ENCODE data around the gene BBS9. TPM values are rescaled to one million over a fixed set of nuclear protein-coding genes. Genes with fewer than 3 reads are reported as not detected.

Gene BBS9
- total RNA-seq, 2 experiments from 2014 or later: 16.0 to 20.4 TPM

- CTCF ChIA-PET: no interaction called here
- no peak for DNase-seq
Measured at GRCh38 chr7:33537104-33537477, 407.7 kb downstream of the BBS9 start.

GRCh38 chr7:33539198-33539597, 409.8 kb downstream of the BBS9 start:
- no peak overlapping the region for H3K4me3 ChIP-seq (ENCODE audit: low read length)
- ChIA-PET CTCF (no interaction called here), POLR2A (no interaction called here)
- no peak for DNase-seq
- H3K4me1 ChIP-seq (ENCODE audit: insufficient read depth, low read length): no peaks in the 10 kb centered on the region
- Mint-ChIP-seq H3K36me3 (ENCODE audit: low read depth) (peaks cover 96% of the 10 kb centered on the region), H3K27ac (no peak overlapping the region), H3K4me1 (ENCODE audit: low read depth) (no peaks in the 10 kb centered on the region), H3K4me3 (no peak overlapping the region), H3K9me3 (peaks cover 32% of the 10 kb centered on the region), H3K27me3 (no peaks in the 10 kb centered on the region)
- H3K36me3 ChIP-seq (ENCODE audit: insufficient read depth, low read length): no peaks in the 10 kb centered on the region
- intact Hi-C loops (cut with DNase I, micrococcal nuclease): no loop called here
- no peak for TF ChIP-seq CTCF (IDR thresholded peaks at IDR 0.05)
- no peak for ATAC-seq (ENCODE audit: poor library complexity)
- H3K27me3 ChIP-seq (ENCODE audit: control insufficient read depth in 1 of 2, insufficient read depth in 2 of 2, low read length in 2 of 2): no peaks in the 10 kb centered on the region
- H3K27ac ChIP-seq (ENCODE audit: low read depth in 1 of 2, low read length in 2 of 2): no peak overlapping the region
- peaks cover 4 to 16% of the 10 kb centered on the region in 2 experiments for H3K9me3 ChIP-seq (ENCODE audit: control insufficient read depth in 1 of 2, insufficient read depth in 1 of 2, low read length in 2 of 2)

More at GRCh38 chr7:33537104-33537477, 407.7 kb downstream of the BBS9 start:
- ATAC-seq (ENCODE audit: poor library complexity): no peak
- H3K9me3 Mint-ChIP-seq: peaks cover 22% of the 10 kb centered on the region
- no peak for TF ChIP-seq CTCF (IDR thresholded peaks at IDR 0.05)
- Histone ChIP-seq H3K9me3 (ENCODE audit: control insufficient read depth in 1 of 2, insufficient read depth in 1 of 2, low read length in 2 of 2) (peaks cover 4 to 16% of the 10 kb centered on the region in 2 experiments), H3K4me1 (ENCODE audit: insufficient read depth, low read length) (no peaks in the 10 kb centered on the region), H3K4me3 (ENCODE audit: low read length) (no peak overlapping the region), H3K27ac (ENCODE audit: low read depth in 1 of 2, low read length in 2 of 2) (no peak overlapping the region), H3K27me3 (ENCODE audit: control insufficient read depth in 1 of 2, insufficient read depth in 2 of 2, low read length in 2 of 2) (no peaks in the 10 kb centered on the region), H3K36me3 (ENCODE audit: insufficient read depth, low read length) (no peaks in the 10 kb centered on the region)
- no peaks in the 10 kb centered on the region for H3K4me1 Mint-ChIP-seq (ENCODE audit: low read depth)
- H3K4me3 Mint-ChIP-seq: no peak overlapping the region
- H3K27ac Mint-ChIP-seq: no peak overlapping the region
- intact Hi-C loops (cut with DNase I, micrococcal nuclease): no loop called here
- POLR2A ChIA-PET: no interaction called here
- peaks cover 96% of the 10 kb centered on the region for H3K36me3 Mint-ChIP-seq (ENCODE audit: low read depth)
- no peaks in the 10 kb centered on the region for H3K27me3 Mint-ChIP-seq

GRCh38 chr7:33539659-33540400, 410.5 kb downstream of the BBS9 start:
- peaks cover 96% of the 10 kb centered on the region for H3K36me3 Mint-ChIP-seq (ENCODE audit: low read depth)
- Histone ChIP-seq H3K4me3 (ENCODE audit: low read length) (no peak overlapping the region), H3K27me3 (ENCODE audit: control insufficient read depth in 1 of 2, insufficient read depth in 2 of 2, low read length in 2 of 2) (no peaks in the 10 kb centered on the region), H3K9me3 (ENCODE audit: control insufficient read depth in 1 of 2, insufficient read depth in 1 of 2, low read length in 2 of 2) (peaks cover 4 to 16% of the 10 kb centered on the region in 2 experiments), H3K36me3 (ENCODE audit: insufficient read depth, low read length) (no peaks in the 10 kb centered on the region), H3K27ac (ENCODE audit: low read depth in 1 of 2, low read length in 2 of 2) (no peak overlapping the region), H3K4me1 (ENCODE audit: insufficient read depth, low read length) (no peaks in the 10 kb centered on the region)
- ChIA-PET POLR2A (no interaction called here), CTCF (no interaction called here)
- intact Hi-C loops (cut with DNase I, micrococcal nuclease): no loop called here
- H3K9me3 Mint-ChIP-seq: peaks cover 35% of the 10 kb centered on the region
- no peak for TF ChIP-seq CTCF (IDR thresholded peaks at IDR 0.05)
- no peak overlapping the region for H3K27ac Mint-ChIP-seq
- no peak for DNase-seq
- no peak for ATAC-seq (ENCODE audit: poor library complexity)
- no peaks in the 10 kb centered on the region for H3K4me1 Mint-ChIP-seq (ENCODE audit: low read depth)
- H3K27me3 Mint-ChIP-seq: no peaks in the 10 kb centered on the region
- H3K4me3 Mint-ChIP-seq: no peak overlapping the region
